H1 (cell line): Measurements from ENCODE around the gene ZC3H6. TPM values are rescaled to one million over a fixed set of nuclear protein-coding genes. Genes with fewer than 3 reads are reported as not detected.

Source experiments
- ASH2L ChIP-seq: fragments of 200-600, 300-600 bp; sonication (generic); IDR thresholded peaks from one replicate; pipeline ENCODE4 v1.7.1; 2017; ENCODE audit warnings: low read length
- CBX8 ChIP-seq: fragments of 300-800, 300-1000 bp; sonication (generic); IDR thresholded peaks from 2 replicates; pipeline ENCODE4 v1.7.1; 2016; ENCODE audit warnings: low read depth, low read length, borderline replicate concordance
- CEBPB ChIP-seq: IDR thresholded peaks from 2 replicates; pipeline ENCODE4 v1.6.1; 2012; ENCODE audit warnings: low read depth, low read length
- CHD1 ChIP-seq: IDR thresholded peaks from 2 replicates; pipeline ENCODE4 v1.6.1; 2012; ENCODE audit warnings: low read depth, low read length, improper control_type of control experiment
- CHD2 ChIP-seq: IDR thresholded peaks from 2 replicates; pipeline ENCODE4 v1.6.1; 2012; ENCODE audit warnings: low read length, improper control_type of control experiment
- CTCF ChIP-seq, 3 experiments: IDR thresholded peaks; 1 replicate in 2 of 3; 2 replicates in 1 of 3; pipeline versions ENCODE4 v1.5.1 to v1.6.1; 2011; ENCODE audit warnings: low read length in 3 of 3, mild to moderate bottlenecking in 3 of 3, inconsistent platforms in 2 of 3, low read depth in 1 of 3, moderate library complexity in 1 of 3; ENCODE audit not compliant: insufficient read depth in 1 of 3; ENCODE audit errors: control extremely low read depth in 1 of 3
- FOSL1 ChIP-seq: IDR thresholded peaks from 2 replicates; pipeline ENCODE4 v1.6.1; 2011; ENCODE audit warnings: mild to moderate bottlenecking, low read depth, low read length, moderate library complexity; ENCODE audit not compliant: insufficient read depth
- HDAC6 ChIP-seq: IDR thresholded peaks from one replicate; pipeline ENCODE4 v1.7.1; 2012; ENCODE audit warnings: low read depth, mild to moderate bottlenecking, inconsistent platforms, low read length, moderate library complexity
- MAFK ChIP-seq: IDR thresholded peaks from 2 replicates; pipeline ENCODE4 v1.6.1; 2012; ENCODE audit warnings: low read depth, mild to moderate bottlenecking, improper control_type of control experiment, low read length
- PHF8 ChIP-seq: fragments of 200-600 bp; sonication (generic); conservative IDR thresholded peaks from 2 replicates; pipeline ENCODE4 v1.7.1; 2012; ENCODE audit warnings: low read depth, mild to moderate bottlenecking, inconsistent platforms, low read length, moderate library complexity
- POLR2A ChIP-seq, 2 experiments: IDR thresholded peaks; 1 replicate in 1 of 2; 2 replicates in 1 of 2; pipeline ENCODE4 v1.6.1; 2011; ENCODE audit warnings: low read depth in 2 of 2, low read length in 2 of 2, mild to moderate bottlenecking in 2 of 2; ENCODE audit errors: control extremely low read depth in 1 of 2
- POU5F1 ChIP-seq: IDR thresholded peaks from 2 replicates; pipeline ENCODE4 v1.6.1; 2011; ENCODE audit warnings: low read depth, mild to moderate bottlenecking, low read length, moderate library complexity
- RAD21 ChIP-seq, 2 experiments: IDR thresholded peaks in 1 of 2; conservative IDR thresholded peaks in 1 of 2; 2 replicates each; pipeline ENCODE4 v1.6.1; 2011; ENCODE audit warnings: low read depth in 2 of 2, low read length in 2 of 2, improper control_type of control experiment in 1 of 2, inconsistent platforms in 1 of 2, mild to moderate bottlenecking in 1 of 2, moderate library complexity in 1 of 2
- SIN3A ChIP-seq, 2 experiments: IDR thresholded peaks in 1 of 2; conservative IDR thresholded peaks in 1 of 2; 2 replicates each; pipeline ENCODE4 v1.6.1; 2011 to 2012; ENCODE audit warnings: low read length in 2 of 2, improper control_type of control experiment in 1 of 2, low read depth in 1 of 2, mild to moderate bottlenecking in 1 of 2
- SP1 ChIP-seq: IDR thresholded peaks from 2 replicates; pipeline ENCODE4 v1.6.1; 2011; ENCODE audit warnings: low read depth, low read length
- SUZ12 ChIP-seq: fragments of 200-600 bp; sonication (generic); IDR thresholded peaks from 2 replicates; pipeline ENCODE4 v1.6.1; 2012; ENCODE audit warnings: mild to moderate bottlenecking, inconsistent platforms, low read length, moderate library complexity, mixed read lengths
- TAF1 ChIP-seq: IDR thresholded peaks from 2 replicates; pipeline ENCODE4 v1.6.1; 2011; ENCODE audit warnings: mild to moderate bottlenecking, low read depth, low read length
- TBP ChIP-seq: IDR thresholded peaks from 2 replicates; pipeline ENCODE4 v1.6.1; 2011; ENCODE audit warnings: low read depth, low read length, improper control_type of control experiment
- TEAD4 ChIP-seq: IDR thresholded peaks from 2 replicates; pipeline ENCODE4 v1.6.1; 2012; ENCODE audit warnings: low read depth, low read length, inconsistent platforms, mixed read lengths
- YY1 ChIP-seq: IDR thresholded peaks from 2 replicates; pipeline ENCODE4 v1.6.1; 2011; ENCODE audit warnings: low read depth, mild to moderate bottlenecking, low read length
- ZNF274 ChIP-seq: IDR thresholded peaks from 2 replicates; pipeline ENCODE4 v1.7.0; 2012; ENCODE audit warnings: low read length, borderline replicate concordance; ENCODE audit errors: extremely low read depth
- polyA plus RNA-seq, 7 experiments: library from polyadenylated mRNA; depleted of rRNA in 3 of 7; stranded (reverse) in 5 of 7; unstranded in 2 of 7; fragments of >200 nt in 5 of 7; fragments of 200-250 nt in 2 of 7; gene quantifications; 1 replicate in 5 of 7; 2 replicates in 1 of 7; 4 replicates in 1 of 7; pipeline versions ENCODE4 v1.2.1 to v1.2.3, GENCODE V29; 2011 to 2013; ENCODE audit warnings: missing spikeins in 2 of 7, mixed read lengths in 2 of 7
- total RNA-seq: library from RNA; stranded (reverse); fragmentation: NEBNext Ultra II Directional; extraction: Animal tissue kit (Norgen Biotek cat#: 25700); gene quantifications from 2 replicates; pipeline ENCODE4 v1.2.1, GENCODE V29; 2021
- TF ChIP-seq, protein P1 (sequence below): IDR thresholded peaks from 2 replicates; pipeline ENCODE4 v1.6.1; 2012; ENCODE audit warnings: inconsistent platforms

Gene ZC3H6
- total and polyA plus RNA-seq, 2 of the 8 experiments (the other 6 are each of a cell fraction or from before 2014, with no cell fraction given) = 1.4 to 6.9 TPM

- peak; percentile 92 to 98 (median 96) for TF ChIP-seq CTCF (IDR thresholded peaks at IDR 0.05; ENCODE audit: control extremely low read depth in 1 of 3, insufficient read depth in 1 of 3, low read depth in 1 of 3, low read length in 3 of 3)
- TF ChIP-seq SUZ12 = no peak
- TF ChIP-seq SIN3A (conservative IDR thresholded peaks at IDR 0.05 in 1 of 2, IDR thresholded peaks at IDR 0.05 in 1 of 2; ENCODE audit: low read depth in 1 of 2, low read length in 2 of 2) = 0 out of 4 replicates have a peak, but pooled peaks of 1 of the 2 experiments have one; percentile 44
- peak; percentile 86 for TF ChIP-seq CEBPB
- TF ChIP-seq, protein P1, sequence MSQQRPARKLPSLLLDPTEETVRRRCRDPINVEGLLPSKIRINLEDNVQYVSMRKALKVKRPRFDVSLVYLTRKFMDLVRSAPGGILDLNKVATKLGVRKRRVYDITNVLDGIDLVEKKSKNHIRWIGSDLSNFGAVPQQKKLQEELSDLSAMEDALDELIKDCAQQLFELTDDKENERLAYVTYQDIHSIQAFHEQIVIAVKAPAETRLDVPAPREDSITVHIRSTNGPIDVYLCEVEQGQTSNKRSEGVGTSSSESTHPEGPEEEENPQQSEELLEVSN = no peak
- peak; percentile 89 for TF ChIP-seq YY1
- TF ChIP-seq POU5F1 = no peak
- no peak for TF ChIP-seq FOSL1
- TF ChIP-seq POLR2A (IDR thresholded peaks at IDR 0.05; ENCODE audit: control extremely low read depth in 1 of 2, low read depth in 2 of 2, low read length in 2 of 2) = no peak
- no peak for TF ChIP-seq CHD2
- TF ChIP-seq TBP = no peak
- TF ChIP-seq HDAC6 = no peak
- no peak for TF ChIP-seq ZNF274
- TF ChIP-seq TAF1 = no peak
- TF ChIP-seq PHF8 = no peak
- peak; percentile 40 for TF ChIP-seq ASH2L
- no peak for TF ChIP-seq CHD1
- TF ChIP-seq TEAD4 = peak; percentile 66; the same call in 1 of the 2 replicates
- no peak for TF ChIP-seq SP1
- no peak for TF ChIP-seq MAFK
- peak; percentile 91 for TF ChIP-seq RAD21 (IDR thresholded peaks at IDR 0.05 in 1 of 2, conservative IDR thresholded peaks at IDR 0.05 in 1 of 2; ENCODE audit: low read depth in 2 of 2, low read length in 2 of 2)
- no peak for TF ChIP-seq CBX8
These were observed 15.7 kb upstream of the ZC3H6 start (continued) for GRCh38 chr2:112259509-112260294.
